Measurements from ENCODE around the gene DBN1.
"Not testable (repeated sequence)": the region's sequence is repeated elsewhere in the genome, so short reads cannot be mapped to it uniquely, and the experiment has no call there.

Gene DBN1

DNA sequence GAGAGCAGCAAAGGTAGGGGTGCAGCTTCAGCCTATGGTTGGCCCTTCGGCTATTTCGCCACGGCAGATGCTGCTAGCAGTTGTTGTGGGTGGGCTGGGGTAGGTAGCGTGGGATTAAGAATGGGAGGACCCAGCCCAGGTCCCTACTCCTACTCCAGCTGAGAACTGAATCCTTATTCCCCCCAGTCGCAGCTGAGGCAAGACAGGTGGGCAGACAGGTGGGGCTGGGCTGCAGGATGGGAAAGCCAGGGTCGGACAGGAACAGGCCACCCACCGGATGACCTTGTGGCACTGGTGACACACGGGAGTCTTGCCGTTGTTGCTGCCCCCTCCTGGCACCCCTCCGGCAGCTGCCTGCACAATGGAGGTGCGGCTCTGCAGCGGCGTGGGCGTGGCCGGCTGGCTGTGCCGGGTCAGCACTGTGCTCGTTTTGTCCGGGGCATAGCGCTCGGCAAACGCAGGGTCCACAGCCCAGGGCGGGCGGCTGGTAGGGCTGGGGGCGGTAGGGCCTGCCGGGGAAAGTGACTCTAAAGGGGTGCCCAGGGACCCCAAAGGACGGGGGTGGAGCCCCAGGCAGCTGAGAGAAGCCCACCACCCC, 15.8 kb upstream of the DBN1 start:
- TF ChIP-seq, protein P1, sequence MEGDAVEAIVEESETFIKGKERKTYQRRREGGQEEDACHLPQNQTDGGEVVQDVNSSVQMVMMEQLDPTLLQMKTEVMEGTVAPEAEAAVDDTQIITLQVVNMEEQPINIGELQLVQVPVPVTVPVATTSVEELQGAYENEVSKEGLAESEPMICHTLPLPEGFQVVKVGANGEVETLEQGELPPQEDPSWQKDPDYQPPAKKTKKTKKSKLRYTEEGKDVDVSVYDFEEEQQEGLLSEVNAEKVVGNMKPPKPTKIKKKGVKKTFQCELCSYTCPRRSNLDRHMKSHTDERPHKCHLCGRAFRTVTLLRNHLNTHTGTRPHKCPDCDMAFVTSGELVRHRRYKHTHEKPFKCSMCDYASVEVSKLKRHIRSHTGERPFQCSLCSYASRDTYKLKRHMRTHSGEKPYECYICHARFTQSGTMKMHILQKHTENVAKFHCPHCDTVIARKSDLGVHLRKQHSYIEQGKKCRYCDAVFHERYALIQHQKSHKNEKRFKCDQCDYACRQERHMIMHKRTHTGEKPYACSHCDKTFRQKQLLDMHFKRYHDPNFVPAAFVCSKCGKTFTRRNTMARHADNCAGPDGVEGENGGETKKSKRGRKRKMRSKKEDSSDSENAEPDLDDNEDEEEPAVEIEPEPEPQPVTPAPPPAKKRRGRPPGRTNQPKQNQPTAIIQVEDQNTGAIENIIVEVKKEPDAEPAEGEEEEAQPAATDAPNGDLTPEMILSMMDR (IDR thresholded peaks at IDR 0.05; ENCODE audit: low read depth, low read length), result peak; percentile 60
- Histone ChIP-seq H3K4me3 (ENCODE audit: low read depth, low read length) (no peak overlapping the region), H3K27me3 (no peaks in the 10 kb centered on the region)

DNA sequence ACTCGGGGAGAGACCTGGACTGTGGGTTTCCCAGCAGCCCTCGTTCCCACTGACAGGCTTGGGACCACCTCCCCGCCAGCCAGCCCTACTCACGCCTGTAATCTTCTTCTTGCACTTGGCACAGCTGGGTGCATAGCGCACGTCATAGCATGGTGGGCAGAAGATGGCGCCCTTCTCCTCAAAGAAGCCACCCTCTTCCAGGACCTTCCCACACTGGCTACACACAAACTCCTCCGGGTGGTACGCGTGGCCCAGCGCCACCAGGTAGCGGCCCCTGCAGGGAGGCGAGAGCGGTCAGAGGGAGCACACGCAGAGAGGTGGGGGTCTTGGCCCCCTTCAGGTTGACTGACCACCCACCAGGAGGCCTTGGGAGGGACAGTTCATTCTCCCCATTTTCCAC, 14.5 kb upstream of the DBN1 start:
- Histone ChIP-seq H3K4me3 (ENCODE audit: low read depth, low read length) (no peak overlapping the region), H3K4me1 (peaks cover 6% of the 10 kb centered on the region; the same call in 1 of the 2 replicates), H3K27me3 (no peaks in the 10 kb centered on the region), H3K9me3 (no peaks in the 10 kb centered on the region), H3K36me3 (peaks cover 30% of the 10 kb centered on the region)
- TF ChIP-seq, protein P1 (IDR thresholded peaks at IDR 0.05; ENCODE audit: low read depth, low read length), result 0 out of 2 replicates have a peak, but pooled peaks have one; percentile 8
- no peak for DNase-seq

More for the DNA sequence above, 15.8 kb upstream of the DBN1 start:
- peak; percentile 85 for DNase-seq
- peaks cover 30% of the 10 kb centered on the region for H3K36me3 ChIP-seq
- H3K9me3 ChIP-seq, result no peaks in the 10 kb centered on the region
- H3K4me1 ChIP-seq, result peaks cover 9% of the 10 kb centered on the region

DNA sequence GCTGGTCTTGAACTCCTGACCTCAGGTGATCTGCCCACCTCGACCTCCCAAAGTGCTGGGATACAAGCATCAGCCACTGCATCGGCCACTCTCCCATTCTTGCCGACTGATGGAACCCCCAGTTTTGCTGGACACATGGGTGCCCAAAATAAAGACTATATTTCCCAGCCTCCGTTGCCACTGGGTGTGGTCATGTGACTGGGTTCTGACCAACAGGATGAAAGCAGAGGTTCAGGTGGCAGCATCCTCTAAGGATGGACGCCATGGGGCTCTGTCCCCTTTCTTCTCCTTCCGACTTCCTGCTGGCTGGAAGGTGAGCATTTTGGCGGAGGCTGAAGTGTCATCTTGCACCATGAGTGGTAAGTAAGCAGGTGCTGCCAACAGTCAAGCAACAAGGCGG, 13.7 kb upstream of the DBN1 start:
- Histone ChIP-seq H3K27me3 (no peaks in the 10 kb centered on the region), H3K4me3 (ENCODE audit: low read depth, low read length) (no peak overlapping the region), H3K36me3 (peaks cover 28% of the 10 kb centered on the region), H3K9me3 (no peaks in the 10 kb centered on the region), H3K4me1 (peaks cover 6% of the 10 kb centered on the region; the same call in 1 of the 2 replicates)
- TF ChIP-seq, protein P1 (IDR thresholded peaks at IDR 0.05; ENCODE audit: low read depth, low read length), result no peak
- DNase-seq, result no peak

DNA sequence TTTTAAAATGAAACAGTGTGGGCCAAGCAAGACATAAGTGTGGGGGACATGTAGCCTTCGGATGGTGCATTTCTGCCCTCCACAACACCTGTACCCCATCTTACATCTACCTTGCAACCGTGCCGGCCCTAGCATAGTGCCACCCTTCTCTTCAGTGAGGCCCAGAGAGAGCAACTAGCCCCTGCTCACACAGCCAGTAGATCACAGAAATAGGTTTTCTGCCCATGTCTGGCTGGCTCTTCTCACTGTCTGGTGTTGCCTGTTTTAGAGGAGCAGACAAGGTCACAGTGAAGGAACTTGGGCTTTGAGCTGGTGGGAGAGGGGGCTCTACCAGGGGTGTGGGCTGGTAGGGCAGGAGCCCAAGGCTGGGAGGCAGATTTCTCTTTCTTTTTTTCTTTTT, 12.8 kb upstream of the DBN1 start:
- no peak for DNase-seq
- H3K36me3 ChIP-seq, result peaks cover 22% of the 10 kb centered on the region
- TF ChIP-seq, protein P1 (IDR thresholded peaks at IDR 0.05; ENCODE audit: low read depth, low read length), result no peak

GRCh38 chr5:177485753-177486152, 12.3 kb upstream of the DBN1 start:
- DNase-seq; H3K9me3 ChIP-seq; H3K4me1 ChIP-seq; H3K4me3 ChIP-seq (ENCODE audit: low read depth, low read length); H3K27me3 ChIP-seq: not testable (repeated sequence)
- peaks cover 17% of the 10 kb centered on the region for H3K36me3 ChIP-seq

More for the DNA sequence above, 12.8 kb upstream of the DBN1 start:
- no peak overlapping the region for H3K4me3 ChIP-seq (ENCODE audit: low read depth, low read length)
- peaks cover 6% of the 10 kb centered on the region; the same call in 1 of the 2 replicates for H3K4me1 ChIP-seq
- no peaks in the 10 kb centered on the region for H3K9me3 ChIP-seq
- no peaks in the 10 kb centered on the region for H3K27me3 ChIP-seq

DNA sequence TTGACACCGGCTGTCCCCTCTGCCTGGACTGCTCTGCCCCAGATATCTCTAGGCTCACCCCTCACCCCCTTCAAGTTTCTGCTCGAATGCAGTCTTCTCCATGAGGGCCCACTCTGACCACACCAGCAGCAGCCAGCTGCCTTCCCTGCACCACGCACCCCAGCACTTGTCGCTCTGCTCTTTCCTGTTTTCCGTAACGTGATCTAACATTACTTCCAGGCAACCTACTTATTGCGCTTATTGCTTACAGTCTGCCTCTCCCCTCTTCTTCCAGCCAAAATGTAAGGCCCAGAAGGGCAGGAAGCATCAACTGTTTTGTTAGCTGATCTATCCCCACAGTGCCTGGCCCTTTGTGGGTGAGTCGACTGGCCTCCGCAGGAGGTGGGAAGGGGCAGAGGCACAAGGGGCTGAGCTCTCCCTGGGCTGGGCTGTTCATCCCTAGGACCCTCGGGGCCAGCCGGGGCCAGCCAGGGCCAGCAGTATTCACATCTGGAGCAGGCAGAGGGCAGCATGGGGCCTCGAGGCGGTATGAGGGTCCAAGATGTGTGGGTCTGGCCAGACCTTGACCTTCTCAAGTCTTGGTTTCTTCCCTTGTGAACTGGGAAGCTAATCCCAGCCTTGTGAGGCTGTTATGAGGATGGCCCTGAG, 11.6 kb upstream of the DBN1 start:
- Histone ChIP-seq H3K36me3 (peaks cover 17% of the 10 kb centered on the region), H3K4me1 (peaks cover 5% of the 10 kb centered on the region), H3K4me3 (ENCODE audit: low read depth, low read length) (no peak overlapping the region), H3K27me3 (no peaks in the 10 kb centered on the region), H3K9me3 (no peaks in the 10 kb centered on the region)
- TF ChIP-seq, protein P1 (IDR thresholded peaks at IDR 0.05; ENCODE audit: low read depth, low read length), result no peak
- DNase-seq, result no peak

Measured in BE2C (cell line).